ENCODE results near the gene STK26.

DNA sequence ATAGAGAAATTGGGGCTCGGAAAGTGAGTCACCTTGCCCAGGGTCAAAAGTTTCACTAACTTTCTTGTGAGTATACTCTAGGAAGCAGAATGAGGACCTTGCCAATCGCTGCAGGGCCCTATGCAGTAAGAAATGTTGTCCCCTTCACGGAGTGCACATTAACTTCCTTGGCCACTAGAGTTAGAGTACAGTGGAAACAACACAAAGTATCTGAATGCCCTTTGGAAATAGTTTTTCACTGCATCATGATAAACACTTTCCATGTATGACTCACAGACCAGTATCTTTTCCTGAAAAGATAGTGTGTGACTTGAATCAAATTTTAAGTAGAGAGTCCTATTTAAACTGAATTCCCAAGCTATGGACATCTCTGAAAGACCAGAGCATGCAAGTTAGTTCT, 45.5 kb upstream of the STK26 start:
- TF ChIP-seq, protein P1, sequence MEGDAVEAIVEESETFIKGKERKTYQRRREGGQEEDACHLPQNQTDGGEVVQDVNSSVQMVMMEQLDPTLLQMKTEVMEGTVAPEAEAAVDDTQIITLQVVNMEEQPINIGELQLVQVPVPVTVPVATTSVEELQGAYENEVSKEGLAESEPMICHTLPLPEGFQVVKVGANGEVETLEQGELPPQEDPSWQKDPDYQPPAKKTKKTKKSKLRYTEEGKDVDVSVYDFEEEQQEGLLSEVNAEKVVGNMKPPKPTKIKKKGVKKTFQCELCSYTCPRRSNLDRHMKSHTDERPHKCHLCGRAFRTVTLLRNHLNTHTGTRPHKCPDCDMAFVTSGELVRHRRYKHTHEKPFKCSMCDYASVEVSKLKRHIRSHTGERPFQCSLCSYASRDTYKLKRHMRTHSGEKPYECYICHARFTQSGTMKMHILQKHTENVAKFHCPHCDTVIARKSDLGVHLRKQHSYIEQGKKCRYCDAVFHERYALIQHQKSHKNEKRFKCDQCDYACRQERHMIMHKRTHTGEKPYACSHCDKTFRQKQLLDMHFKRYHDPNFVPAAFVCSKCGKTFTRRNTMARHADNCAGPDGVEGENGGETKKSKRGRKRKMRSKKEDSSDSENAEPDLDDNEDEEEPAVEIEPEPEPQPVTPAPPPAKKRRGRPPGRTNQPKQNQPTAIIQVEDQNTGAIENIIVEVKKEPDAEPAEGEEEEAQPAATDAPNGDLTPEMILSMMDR (IDR thresholded peaks at IDR 0.05; ENCODE audit: low read depth, low read length, poor library complexity, severe bottlenecking) = no peak
- TF ChIP-seq EZH2phosphoT487 (IDR thresholded peaks at IDR 0.05; ENCODE audit: borderline replicate concordance, low read length) = no peak
